GM23338 (cell line): Measurements from ENCODE around the gene LTBP2. TPM values are rescaled to one million over a fixed set of nuclear protein-coding genes. Genes with fewer than 3 reads are reported as not detected.

Source experiments
- ATAC-seq: fragments of 200-7000 bp; cut with Tn5 transposase; 3 replicates; pipeline ENCODE4 v1.9.1; 2020
- DNase-seq: peaks from one replicate; pipeline ENCODE4 v3.0.0-alpha.2; 2015; ENCODE audit warnings: low spot score
- H2AFZ ChIP-seq: fragments of 200-600 bp; sonication (generic); 2 replicates; pipeline ENCODE4 v1.8.0; 2016; ENCODE audit warnings: antibody characterized with exemption, mild to moderate bottlenecking, moderate library complexity
- H3F3A ChIP-seq: fragments of 200-600 bp; sonication (generic); replicated peaks from 2 replicates; pipeline ENCODE4 v1.8.0; 2017; ENCODE audit warnings: antibody characterized with exemption, mixed run types, low read depth
- H3K27ac ChIP-seq: fragments of 200-600 bp; sonication (generic); 2 replicates; pipeline ENCODE4 v1.6.1; 2016; ENCODE audit warnings: low read depth
- H3K27me3 ChIP-seq: fragments of 200-600 bp; sonication (generic); 2 replicates; pipeline ENCODE4 v1.8.0; 2016; ENCODE audit warnings: mild to moderate bottlenecking, mixed run types, moderate library complexity; ENCODE audit not compliant: insufficient read depth
- H3K36me3 ChIP-seq: fragments of 200-600 bp; sonication (generic); 2 replicates; pipeline ENCODE4 v1.8.0; 2016; ENCODE audit warnings: mild to moderate bottlenecking; ENCODE audit not compliant: insufficient read depth
- H3K4me1 ChIP-seq: fragments of 200-600 bp; sonication (generic); 2 replicates; pipeline ENCODE4 v1.8.0; 2016; ENCODE audit warnings: mild to moderate bottlenecking, moderate library complexity; ENCODE audit not compliant: insufficient read depth
- H3K4me2 ChIP-seq: fragments of 200-600 bp; sonication (generic); 2 replicates; pipeline ENCODE4 v1.7.1; 2017; ENCODE audit warnings: mixed run types
- H3K4me3 ChIP-seq: fragments of 200-600 bp; sonication (generic); 2 replicates; pipeline ENCODE4 v1.6.1; 2016; ENCODE audit warnings: mixed run types
- H3K79me2 ChIP-seq: fragments of 200-600 bp; sonication (generic); replicated peaks from 2 replicates; pipeline ENCODE4 v1.8.0; 2017; ENCODE audit warnings: mild to moderate bottlenecking; ENCODE audit not compliant: insufficient read depth
- H3K9me2 ChIP-seq: fragments of 200-600 bp; sonication (generic); 2 replicates; pipeline ENCODE4 v1.8.0; 2017; ENCODE audit not compliant: insufficient read depth
- H4K20me1 ChIP-seq: fragments of 200-600 bp; sonication (generic); replicated peaks from 2 replicates; pipeline ENCODE4 v1.8.0; 2017; ENCODE audit warnings: mild to moderate bottlenecking; ENCODE audit not compliant: insufficient read depth
- H3K27ac Mint-ChIP-seq: 2 replicates; pipeline ENCODE4 v1.8.0; 2020; ENCODE audit warnings: inconsistent platforms, mild to moderate bottlenecking, moderate library complexity, mixed read lengths
- H3K27me3 Mint-ChIP-seq: 3 replicates; pipeline ENCODE4 v1.8.0; 2022; ENCODE audit warnings: low read depth, mild to moderate bottlenecking, moderate library complexity, mixed read lengths, inconsistent platforms; ENCODE audit not compliant: insufficient read depth, poor library complexity
- H3K36me3 Mint-ChIP-seq: 3 replicates; pipeline ENCODE4 v1.8.0; 2021; ENCODE audit warnings: low read depth, mild to moderate bottlenecking, inconsistent platforms, moderate library complexity, mixed read lengths
- H3K4me1 Mint-ChIP-seq: 3 replicates; pipeline ENCODE4 v1.8.0; 2020; ENCODE audit warnings: mild to moderate bottlenecking, inconsistent platforms, mixed read lengths
- H3K4me3 Mint-ChIP-seq: 3 replicates; pipeline ENCODE4 v1.8.0; 2021; ENCODE audit warnings: moderate library complexity, mild to moderate bottlenecking, inconsistent platforms, mixed read lengths
- H3K9me3 Mint-ChIP-seq: 3 replicates; pipeline ENCODE4 v1.8.0; 2020; ENCODE audit warnings: moderate library complexity, mild to moderate bottlenecking, inconsistent platforms, mixed read lengths
- CREB1 ChIP-seq: fragments of 250-450 bp; sonication (Bioruptor Pico); IDR thresholded peaks from 2 replicates; pipeline ENCODE4 v1.5.0; 2020; ENCODE audit warnings: low read depth, mild to moderate bottlenecking, moderate library complexity
- EZH2 ChIP-seq: fragments of 200-600 bp; sonication (generic); IDR thresholded peaks from one replicate; pipeline ENCODE4 v1.8.0; 2017; ENCODE audit warnings: antibody characterized with exemption, mild to moderate bottlenecking, low read depth; ENCODE audit not compliant: unreplicated experiment
- JUNB ChIP-seq: IDR thresholded peaks from one replicate; pipeline ENCODE4 v1.6.1; 2016; ENCODE audit warnings: antibody characterized with exemption; ENCODE audit not compliant: unreplicated experiment
- NANOG ChIP-seq: IDR thresholded peaks from 2 replicates; pipeline ENCODE4 v1.6.1; 2016; ENCODE audit warnings: antibody characterized with exemption, borderline replicate concordance
- POLR2AphosphoS5 ChIP-seq: IDR thresholded peaks from 2 replicates; pipeline ENCODE4 v1.6.1; 2016; ENCODE audit warnings: antibody characterized with exemption, low read depth
- STAT1 ChIP-seq: IDR thresholded peaks from one replicate; pipeline ENCODE4 v1.6.1; 2016; ENCODE audit warnings: antibody characterized with exemption; ENCODE audit not compliant: unreplicated experiment
- ZNF331 ChIP-seq: fragments of 250-450 bp; sonication (Bioruptor Pico); IDR thresholded peaks from 2 replicates; pipeline ENCODE4 v1.5.0; 2020; ENCODE audit warnings: low read depth, mild to moderate bottlenecking, moderate library complexity
- polyA plus RNA-seq: library from polyadenylated mRNA; unstranded; fragments of >200 nt; fragmentation: Nextera tagmentation; extraction: Ambion mirVana; gene quantifications from 2 replicates; pipeline ENCODE4 v1.2.1, GENCODE V29; 2016
- total RNA-seq: library from RNA; depleted of rRNA; stranded (reverse); fragments of >200 nt; shearing (Covaris generic); gene quantifications from 2 replicates; pipeline ENCODE4 v1.2.3, GENCODE V29; 2014
- TF ChIP-seq, protein P1 (sequence below): fragments of 250-450 bp; sonication (Bioruptor Pico); IDR thresholded peaks from 2 replicates; pipeline ENCODE4 v1.5.0; 2020; ENCODE audit warnings: mild to moderate bottlenecking, moderate library complexity
- TF ChIP-seq, protein P2 (sequence below), 2 experiments: fragments of 200-600 bp in 1 of 2; sonication (generic) in 1 of 2; conservative IDR thresholded peaks; 2 replicates each; pipeline versions ENCODE4 v1.5.1 to v1.6.1; 2016 to 2017; ENCODE audit warnings: antibody characterized with exemption in 2 of 2, low read depth in 2 of 2, mild to moderate bottlenecking in 2 of 2, moderate library complexity in 1 of 2
- TF ChIP-seq, protein P3 (sequence below): IDR thresholded peaks from 2 replicates; pipeline ENCODE4 v1.6.1; 2016; ENCODE audit warnings: antibody characterized with exemption

LTBP2 gene
- total and polyA plus RNA-seq, 2 experiments from 2014 or later: 0.27 to 0.49 TPM

DNA sequence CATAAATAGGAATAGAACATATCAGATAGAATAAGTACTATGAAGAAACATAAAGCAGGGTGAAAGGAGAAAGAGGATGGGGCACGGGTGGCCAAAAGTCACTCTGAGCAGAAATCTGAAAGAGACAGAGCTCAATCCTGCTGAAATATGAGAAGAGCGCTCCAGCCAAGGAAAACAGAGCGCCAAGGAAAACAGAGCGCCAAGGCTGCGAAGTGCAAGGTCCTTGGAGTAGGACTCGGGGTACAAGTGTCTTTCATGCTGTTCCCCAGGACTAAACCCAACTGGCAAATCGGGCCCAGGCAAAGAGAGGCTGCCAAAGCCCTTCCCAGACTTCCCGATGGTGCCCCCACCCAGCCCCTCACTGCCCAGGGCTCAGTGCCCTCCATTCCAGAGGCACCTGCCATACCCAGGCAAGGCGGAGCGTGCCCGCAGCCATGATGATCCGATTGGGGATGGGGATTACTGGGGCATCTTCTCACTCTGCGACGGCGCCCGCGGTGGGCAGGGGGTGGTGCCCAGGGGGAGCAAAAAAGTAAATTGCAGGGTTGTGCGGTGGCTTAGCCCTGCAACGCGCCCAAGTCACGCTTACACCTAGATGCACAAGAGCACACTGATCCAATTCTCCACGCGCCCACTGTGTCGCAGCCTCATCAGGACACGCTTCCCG is 1.7 kb downstream of the LTBP2 start:
- TF ChIP-seq CREB1 (CRISPR knock-in tag): no peak
- TF ChIP-seq, protein P1, sequence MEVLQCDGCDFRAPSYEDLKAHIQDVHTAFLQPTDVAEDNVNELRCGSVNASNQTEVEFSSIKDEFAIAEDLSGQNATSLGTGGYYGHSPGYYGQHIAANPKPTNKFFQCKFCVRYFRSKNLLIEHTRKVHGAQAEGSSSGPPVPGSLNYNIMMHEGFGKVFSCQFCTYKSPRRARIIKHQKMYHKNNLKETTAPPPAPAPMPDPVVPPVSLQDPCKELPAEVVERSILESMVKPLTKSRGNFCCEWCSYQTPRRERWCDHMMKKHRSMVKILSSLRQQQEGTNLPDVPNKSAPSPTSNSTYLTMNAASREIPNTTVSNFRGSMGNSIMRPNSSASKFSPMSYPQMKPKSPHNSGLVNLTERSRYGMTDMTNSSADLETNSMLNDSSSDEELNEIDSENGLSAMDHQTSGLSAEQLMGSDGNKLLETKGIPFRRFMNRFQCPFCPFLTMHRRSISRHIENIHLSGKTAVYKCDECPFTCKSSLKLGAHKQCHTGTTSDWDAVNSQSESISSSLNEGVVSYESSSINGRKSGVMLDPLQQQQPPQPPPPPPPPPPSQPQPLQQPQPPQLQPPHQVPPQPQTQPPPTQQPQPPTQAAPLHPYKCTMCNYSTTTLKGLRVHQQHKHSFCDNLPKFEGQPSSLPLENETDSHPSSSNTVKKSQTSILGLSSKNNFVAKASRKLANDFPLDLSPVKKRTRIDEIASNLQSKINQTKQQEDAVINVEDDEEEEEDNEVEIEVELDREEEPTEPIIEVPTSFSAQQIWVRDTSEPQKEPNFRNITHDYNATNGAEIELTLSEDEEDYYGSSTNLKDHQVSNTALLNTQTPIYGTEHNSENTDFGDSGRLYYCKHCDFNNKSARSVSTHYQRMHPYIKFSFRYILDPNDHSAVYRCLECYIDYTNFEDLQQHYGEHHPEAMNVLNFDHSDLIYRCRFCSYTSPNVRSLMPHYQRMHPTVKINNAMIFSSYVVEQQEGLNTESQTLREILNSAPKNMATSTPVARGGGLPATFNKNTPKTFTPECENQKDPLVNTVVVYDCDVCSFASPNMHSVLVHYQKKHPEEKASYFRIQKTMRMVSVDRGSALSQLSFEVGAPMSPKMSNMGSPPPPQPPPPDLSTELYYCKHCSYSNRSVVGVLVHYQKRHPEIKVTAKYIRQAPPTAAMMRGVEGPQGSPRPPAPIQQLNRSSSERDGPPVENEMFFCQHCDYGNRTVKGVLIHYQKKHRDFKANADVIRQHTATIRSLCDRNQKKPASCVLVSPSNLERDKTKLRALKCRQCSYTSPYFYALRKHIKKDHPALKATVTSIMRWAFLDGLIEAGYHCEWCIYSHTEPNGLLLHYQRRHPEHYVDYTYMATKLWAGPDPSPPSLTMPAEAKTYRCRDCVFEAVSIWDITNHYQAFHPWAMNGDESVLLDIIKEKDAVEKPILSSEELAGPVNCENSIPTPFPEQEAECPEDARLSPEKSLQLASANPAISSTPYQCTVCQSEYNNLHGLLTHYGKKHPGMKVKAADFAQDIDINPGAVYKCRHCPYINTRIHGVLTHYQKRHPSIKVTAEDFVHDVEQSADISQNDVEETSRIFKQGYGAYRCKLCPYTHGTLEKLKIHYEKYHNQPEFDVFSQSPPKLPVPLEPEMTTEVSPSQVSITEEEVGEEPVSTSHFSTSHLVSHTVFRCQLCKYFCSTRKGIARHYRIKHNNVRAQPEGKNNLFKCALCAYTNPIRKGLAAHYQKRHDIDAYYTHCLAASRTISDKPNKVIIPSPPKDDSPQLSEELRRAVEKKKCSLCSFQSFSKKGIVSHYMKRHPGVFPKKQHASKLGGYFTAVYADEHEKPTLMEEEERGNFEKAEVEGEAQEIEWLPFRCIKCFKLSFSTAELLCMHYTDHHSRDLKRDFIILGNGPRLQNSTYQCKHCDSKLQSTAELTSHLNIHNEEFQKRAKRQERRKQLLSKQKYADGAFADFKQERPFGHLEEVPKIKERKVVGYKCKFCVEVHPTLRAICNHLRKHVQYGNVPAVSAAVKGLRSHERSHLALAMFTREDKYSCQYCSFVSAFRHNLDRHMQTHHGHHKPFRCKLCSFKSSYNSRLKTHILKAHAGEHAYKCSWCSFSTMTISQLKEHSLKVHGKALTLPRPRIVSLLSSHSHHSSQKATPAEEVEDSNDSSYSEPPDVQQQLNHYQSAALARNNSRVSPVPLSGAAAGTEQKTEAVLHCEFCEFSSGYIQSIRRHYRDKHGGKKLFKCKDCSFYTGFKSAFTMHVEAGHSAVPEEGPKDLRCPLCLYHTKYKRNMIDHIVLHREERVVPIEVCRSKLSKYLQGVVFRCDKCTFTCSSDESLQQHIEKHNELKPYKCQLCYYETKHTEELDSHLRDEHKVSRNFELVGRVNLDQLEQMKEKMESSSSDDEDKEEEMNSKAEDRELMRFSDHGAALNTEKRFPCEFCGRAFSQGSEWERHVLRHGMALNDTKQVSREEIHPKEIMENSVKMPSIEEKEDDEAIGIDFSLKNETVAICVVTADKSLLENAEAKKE (CRISPR knock-in tag): no peak
- TF ChIP-seq, protein P2, sequence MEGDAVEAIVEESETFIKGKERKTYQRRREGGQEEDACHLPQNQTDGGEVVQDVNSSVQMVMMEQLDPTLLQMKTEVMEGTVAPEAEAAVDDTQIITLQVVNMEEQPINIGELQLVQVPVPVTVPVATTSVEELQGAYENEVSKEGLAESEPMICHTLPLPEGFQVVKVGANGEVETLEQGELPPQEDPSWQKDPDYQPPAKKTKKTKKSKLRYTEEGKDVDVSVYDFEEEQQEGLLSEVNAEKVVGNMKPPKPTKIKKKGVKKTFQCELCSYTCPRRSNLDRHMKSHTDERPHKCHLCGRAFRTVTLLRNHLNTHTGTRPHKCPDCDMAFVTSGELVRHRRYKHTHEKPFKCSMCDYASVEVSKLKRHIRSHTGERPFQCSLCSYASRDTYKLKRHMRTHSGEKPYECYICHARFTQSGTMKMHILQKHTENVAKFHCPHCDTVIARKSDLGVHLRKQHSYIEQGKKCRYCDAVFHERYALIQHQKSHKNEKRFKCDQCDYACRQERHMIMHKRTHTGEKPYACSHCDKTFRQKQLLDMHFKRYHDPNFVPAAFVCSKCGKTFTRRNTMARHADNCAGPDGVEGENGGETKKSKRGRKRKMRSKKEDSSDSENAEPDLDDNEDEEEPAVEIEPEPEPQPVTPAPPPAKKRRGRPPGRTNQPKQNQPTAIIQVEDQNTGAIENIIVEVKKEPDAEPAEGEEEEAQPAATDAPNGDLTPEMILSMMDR (conservative IDR thresholded peaks at IDR 0.05; ENCODE audit: low read depth in 2 of 2): no peak
- no peak for TF ChIP-seq JUNB
- TF ChIP-seq, protein P3, sequence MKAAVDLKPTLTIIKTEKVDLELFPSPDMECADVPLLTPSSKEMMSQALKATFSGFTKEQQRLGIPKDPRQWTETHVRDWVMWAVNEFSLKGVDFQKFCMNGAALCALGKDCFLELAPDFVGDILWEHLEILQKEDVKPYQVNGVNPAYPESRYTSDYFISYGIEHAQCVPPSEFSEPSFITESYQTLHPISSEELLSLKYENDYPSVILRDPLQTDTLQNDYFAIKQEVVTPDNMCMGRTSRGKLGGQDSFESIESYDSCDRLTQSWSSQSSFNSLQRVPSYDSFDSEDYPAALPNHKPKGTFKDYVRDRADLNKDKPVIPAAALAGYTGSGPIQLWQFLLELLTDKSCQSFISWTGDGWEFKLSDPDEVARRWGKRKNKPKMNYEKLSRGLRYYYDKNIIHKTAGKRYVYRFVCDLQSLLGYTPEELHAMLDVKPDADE: no peak
- TF ChIP-seq NANOG: no peak
- TF ChIP-seq ZNF331 (CRISPR knock-in tag): no peak
- no peak for TF ChIP-seq STAT1
- TF ChIP-seq EZH2: no peak
- no peak for TF ChIP-seq POLR2AphosphoS5
- no peaks in the 10 kb centered on the region; the same call in 1 of the 2 replicates for H3F3A ChIP-seq
- H3K4me1 ChIP-seq: no peaks in the 10 kb centered on the region
- H3K27ac ChIP-seq: no peak overlapping the region
- no peak overlapping the region for H3K27ac Mint-ChIP-seq
- H3K9me3 Mint-ChIP-seq: peaks cover 10% of the 10 kb centered on the region; the same call in 2 of the 3 replicates
- DNase-seq (no peak), ATAC-seq (no peak)
- no peaks in the 10 kb centered on the region for H3K36me3 ChIP-seq
- H3K9me2 ChIP-seq: no peaks in the 10 kb centered on the region
- peak overlapping the region; percentile 95 for H3K4me2 ChIP-seq
- H3K27me3 ChIP-seq: peaks cover 38% of the 10 kb centered on the region
- peak overlapping the region; percentile 66 for H3K4me3 Mint-ChIP-seq
- H3K27me3 Mint-ChIP-seq: peaks cover 46% of the 10 kb centered on the region
- H3K79me2 ChIP-seq: no peaks in the 10 kb centered on the region
- peak overlapping the region; percentile 76 for H3K4me3 ChIP-seq
- peaks cover 10% of the 10 kb centered on the region for H3K4me1 Mint-ChIP-seq
- peaks cover 4% of the 10 kb centered on the region; the same call in 1 of the 3 replicates for H3K36me3 Mint-ChIP-seq
- no peaks in the 10 kb centered on the region for H4K20me1 ChIP-seq
- H2AFZ ChIP-seq: peak overlapping the region; percentile 100; the same call in 1 of the 2 replicates
